Stimulated activated CD8-positive, alpha-beta memory T cell treated with anti-CD3 and anti-CD28 coated beads, Interleukin-4, amount 100 ng/mL, for 24 hours (primary cell): Measurements from ENCODE around the gene BRIP1.

ENCODE experiments used
- DNase-seq: peaks from one replicate; pipeline ENCODE4 v3.0.0-alpha.2; 2020; ENCODE audit warnings: low read depth

Gene BRIP1

DNA sequence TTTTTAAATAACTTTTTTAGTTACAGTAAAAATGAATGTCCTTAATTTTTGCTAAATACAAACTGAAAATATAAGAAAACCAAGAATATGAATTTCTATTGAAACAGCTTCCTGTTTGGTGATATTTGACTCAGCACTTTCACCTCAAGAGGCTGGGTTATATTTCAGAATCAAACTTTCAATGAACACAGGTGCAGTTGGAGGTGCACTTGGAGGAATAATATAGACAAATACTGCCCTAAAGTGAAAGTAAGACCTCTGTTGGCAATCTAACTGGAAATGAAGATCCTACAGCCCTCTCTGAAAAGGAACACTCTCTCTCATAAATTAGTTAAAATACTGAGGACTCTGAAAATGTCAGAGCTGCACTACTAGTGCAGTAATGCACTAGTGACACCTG lies 106.2 kb downstream of the BRIP1 start:
- DNase-seq = no peak

DNA sequence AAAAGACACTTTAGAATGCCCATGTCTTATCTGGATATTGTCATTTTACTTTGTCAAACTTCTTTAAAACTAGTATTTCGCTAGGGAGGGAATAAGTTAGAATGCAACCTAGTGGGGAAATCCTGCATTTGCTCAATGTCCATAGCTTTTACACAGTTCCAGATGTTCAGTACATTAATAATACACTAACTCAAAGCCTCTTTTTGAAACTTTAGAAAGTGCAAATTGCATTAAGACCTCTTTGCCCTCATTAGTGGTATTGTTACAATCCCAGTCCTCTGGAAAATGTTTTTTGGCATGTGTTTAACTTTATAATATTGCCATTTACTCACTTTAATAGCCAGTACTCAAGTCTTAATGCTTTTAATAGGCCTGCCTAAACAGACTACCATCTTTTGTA lies 106.8 kb downstream of the BRIP1 start:
- DNase-seq = no peak

DNA sequence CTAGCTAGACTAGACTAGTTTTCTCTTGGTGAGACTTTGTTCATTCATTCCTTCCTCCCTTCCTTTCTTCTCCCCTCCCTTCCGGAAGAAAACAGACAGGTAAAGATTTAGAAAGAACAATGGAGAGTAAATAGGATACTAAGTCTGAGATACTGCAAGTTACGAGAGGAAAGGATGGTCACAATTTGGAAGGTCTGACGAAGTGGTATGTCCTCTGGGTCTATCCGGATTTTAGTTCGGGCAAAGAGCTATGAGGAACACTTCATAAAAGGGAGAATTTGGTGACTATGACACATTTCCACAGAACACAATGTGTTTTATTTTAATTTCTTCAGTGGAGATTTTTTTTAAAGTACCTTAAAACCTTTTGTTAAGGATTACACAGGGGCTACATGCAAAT lies 107.7 kb downstream of the BRIP1 start:
- DNase-seq = no peak

DNA sequence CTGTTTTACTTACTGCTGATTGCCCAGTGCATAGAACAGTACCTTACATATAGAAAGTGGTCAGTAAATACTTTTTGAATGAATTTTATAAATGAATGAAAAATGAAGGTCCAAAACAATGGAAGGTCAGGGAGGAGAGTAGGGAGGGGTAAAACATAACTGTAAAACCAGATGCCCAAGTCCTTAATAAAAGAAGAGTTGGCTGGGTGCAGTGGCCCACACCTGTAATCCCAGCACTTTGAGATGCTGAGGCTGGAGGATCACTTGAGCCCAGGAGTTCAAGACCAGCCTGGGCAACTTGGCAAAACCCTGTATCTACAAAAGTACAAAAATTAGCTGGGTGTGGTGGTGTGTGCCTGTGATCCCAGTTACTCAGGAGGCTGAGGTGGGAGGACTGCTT lies 108.2 kb downstream of the BRIP1 start:
- no peak for DNase-seq

DNA sequence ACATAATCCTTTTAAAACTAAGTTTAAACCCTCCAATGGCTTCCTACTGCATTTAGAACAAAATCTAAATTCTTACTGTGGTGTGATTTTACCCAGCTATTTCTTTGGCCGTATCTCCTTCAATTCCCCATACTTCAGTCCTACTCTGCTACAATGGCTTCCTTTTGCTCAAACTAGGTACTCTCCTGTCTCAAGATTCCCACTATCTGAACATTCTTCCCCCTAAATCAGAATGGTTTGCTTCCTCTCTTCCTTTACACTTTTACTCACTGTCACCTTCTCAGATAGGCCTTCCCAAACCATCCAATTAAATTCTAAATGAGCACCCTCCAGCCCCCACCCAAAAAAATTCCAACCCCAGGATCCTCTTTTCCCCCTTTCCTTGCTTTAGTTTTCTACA lies 109.2 kb downstream of the BRIP1 start:
- DNase-seq = no peak

DNA sequence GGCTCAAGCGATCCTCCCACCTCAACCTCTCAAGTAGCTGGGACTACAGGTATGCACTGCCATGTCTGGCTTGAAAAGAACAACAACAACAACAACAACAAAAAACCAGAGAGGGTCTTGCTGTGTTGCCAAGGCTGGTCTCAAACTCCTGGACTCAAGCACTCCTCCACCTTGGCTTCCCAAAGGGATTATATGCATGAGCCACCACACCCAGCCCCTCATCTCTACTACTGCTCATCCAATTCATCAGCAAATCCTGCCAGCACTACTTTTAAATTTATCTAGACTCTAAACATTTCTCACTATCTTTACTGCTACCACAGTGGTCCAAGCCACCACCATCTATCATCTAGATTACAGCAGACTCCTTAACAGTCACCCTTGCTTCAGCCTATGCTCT lies 109.6 kb downstream of the BRIP1 start:
- DNase-seq = no peak

DNA sequence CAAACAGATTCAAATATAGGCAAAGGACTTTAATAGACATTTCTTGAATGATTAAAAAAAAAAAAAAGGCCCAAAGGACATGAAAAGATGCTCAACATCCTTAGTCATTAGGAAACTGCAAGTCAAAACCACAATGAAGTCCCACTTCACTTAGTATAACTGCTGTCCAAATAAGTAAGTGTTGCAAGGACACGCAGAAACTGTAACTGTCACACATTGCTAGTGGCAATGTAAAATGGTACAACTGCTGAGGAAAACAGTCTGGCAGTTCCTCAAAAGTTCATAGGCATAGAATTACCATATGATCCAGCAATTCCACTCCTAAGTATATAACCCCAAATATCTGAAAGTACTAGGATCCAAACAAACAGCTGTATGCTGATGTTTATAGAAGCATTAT lies 112.7 kb downstream of the BRIP1 start:
- DNase-seq = no peak

DNA sequence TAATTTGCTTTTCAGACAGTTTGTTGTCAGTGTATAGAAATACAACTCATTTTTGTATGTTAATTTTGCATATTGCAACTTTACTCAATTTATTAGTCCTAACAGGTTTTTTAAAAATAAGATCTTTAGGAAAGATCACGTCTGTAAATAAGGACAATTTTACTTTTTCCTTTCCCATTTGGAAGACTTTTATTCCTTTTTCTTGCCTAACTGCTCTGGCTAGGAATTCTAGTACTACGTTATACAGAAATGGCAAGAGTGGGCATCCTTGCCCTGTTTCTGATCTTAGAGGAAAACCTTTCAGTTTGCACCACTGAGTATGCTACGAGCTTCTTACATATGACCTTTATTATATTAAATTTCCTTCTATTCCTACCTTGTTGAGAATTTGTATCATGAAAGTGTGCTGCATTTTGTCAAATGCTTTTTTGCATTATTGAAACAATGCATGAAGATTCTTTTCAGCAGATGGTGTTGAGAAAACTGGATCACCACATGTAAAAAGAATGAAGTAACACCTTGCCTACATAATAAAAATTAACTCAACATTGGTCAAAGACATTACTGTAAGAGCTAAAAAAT lies 113.4 kb downstream of the BRIP1 start:
- DNase-seq = no peak

DNA sequence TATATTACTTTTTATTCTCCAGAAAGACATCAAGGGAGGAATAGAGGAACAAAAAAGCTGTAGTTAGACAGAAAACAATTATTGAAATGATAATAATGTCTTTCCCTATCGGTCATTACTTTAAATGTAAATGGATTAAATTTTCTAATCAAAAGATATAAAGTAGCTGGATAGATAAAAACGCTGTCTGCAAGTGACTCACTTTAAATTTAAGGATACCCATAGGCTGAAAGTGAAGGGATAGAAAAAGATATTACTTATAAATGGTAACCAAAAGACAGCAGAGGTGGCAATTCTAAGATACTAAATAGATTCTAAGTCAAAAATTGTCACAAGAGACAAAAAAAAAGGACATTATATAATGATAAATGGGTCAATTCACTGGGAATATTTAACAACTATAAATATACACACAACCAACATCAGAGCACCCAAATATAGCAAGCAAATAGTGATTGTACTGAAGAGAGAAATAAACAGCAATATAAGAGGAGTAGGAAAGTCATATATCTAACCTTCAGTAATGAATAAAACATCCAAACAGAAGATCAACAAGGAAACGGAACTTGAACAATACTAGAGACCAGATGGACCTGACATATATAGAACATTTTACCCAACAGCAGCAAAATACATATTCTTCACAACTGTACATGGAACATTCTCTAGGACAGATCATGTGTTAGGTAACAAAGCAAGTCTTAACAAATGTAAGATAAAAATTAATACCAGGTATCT lies 116.9 kb downstream of the BRIP1 start:
- DNase-seq = no peak

DNA sequence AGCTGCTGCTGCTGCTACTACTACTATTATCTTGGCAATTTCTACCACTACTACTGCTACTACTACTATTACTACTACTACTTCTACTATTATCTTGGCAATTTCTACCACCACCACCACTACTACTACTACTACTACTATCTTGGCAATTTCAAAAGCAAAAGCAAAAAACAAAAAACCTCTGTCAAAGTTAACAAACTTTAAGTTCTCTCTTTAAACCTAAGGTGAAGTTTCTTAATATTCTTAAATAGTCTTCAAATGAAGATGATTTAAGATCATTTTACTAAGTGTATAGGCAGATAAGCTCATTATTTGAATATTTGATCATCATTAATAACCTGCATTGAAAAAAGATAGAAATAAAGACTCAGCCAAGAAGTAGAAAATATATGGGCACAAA lies 118.5 kb downstream of the BRIP1 start:
- DNase-seq = no peak

DNA sequence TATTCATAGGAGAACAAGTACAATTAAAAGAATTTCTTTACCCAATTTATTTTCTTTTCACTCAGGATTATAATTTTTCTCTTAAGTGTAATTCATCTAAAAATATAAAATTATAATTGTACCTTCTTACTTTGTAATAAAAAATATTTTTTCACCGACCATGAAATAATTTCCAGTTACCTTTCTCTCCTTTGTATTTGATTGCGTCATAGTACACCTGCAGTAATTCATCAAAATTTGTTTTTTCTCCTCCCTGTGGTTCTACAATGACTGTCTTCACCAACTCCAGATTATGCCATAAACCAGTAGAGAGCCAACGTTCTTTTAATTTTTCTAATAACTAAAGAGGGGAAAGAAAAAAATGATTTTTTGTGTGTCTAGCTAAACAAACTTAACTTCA lies 119.1 kb downstream of the BRIP1 start:
- no peak for DNase-seq

DNA sequence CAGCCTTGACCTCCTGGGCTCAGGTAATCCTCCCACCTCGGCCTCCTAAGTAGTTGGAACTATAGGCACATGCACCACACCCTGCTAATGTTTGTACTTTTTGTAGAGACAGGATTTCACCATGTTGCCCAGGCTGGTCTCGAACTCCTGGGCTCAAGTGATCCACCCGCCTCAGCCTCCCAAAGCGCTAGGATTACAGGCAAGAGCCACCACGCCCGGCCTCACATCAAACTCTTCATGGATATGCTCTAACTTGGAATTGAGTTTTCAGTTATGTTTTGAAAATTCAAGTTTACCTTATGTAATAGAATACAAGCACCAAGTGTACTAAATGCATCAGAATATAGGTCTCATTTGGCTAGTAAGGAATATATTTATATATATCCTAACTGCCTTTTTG lies 119.6 kb downstream of the BRIP1 start:
- no peak for DNase-seq

DNA sequence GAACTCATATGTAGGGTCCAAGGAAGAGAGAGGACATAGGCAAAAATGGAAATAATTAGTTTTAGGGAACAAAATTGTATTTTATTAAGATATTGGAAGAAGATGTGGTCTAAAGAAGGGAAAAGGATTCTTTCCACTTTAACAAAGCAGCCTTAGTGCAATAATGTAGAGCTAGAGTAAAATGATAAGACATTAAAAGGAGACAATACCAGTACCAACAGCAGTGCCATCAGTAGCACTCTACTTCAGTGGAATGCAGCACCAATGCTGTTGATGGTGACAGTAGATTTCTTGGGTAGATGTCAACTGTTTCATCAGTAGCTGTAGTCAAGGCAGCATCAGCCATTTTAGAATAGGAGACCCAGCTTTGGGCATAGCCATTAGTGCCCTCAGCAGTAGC lies 124.3 kb downstream of the BRIP1 start:
- no peak for DNase-seq

DNA sequence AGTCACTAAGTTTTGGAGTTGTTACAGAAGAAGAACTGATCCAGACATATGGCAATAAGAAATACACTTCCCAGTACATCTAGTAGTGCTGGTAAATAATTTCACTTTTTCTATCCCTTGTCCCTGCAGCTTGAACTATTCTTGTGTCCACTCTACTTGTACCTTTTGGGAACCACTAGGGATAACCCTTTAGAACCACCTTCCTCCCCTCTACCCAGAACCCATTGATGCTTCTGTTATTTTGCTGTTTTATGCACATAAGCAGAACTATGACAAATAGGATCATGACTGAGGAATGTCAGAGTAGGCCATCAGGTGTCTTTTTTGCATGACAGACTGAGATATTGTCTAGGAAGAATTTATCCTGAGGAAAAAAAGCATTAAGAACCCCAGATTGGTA lies 125.1 kb downstream of the BRIP1 start:
- no peak for DNase-seq

DNA sequence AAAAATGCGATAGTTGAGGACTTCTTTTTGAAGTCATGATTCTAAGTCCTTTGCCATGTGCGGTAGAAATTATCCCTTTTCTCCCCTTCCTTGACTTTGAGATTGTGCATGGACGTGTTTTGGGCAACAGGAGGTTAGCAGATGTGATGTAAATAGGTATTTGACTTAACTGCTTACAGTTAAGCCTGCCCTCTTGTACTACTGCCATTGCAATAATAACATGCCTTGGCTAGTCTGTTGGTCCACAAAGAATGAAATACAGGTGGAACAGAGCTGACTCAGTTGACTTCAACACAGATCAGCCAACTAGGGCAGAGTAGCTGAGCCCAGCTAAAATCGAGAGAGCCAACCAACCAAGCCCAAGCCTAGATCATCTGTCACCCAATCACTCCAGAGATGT lies 125.5 kb downstream of the BRIP1 start:
- DNase-seq = no peak

DNA sequence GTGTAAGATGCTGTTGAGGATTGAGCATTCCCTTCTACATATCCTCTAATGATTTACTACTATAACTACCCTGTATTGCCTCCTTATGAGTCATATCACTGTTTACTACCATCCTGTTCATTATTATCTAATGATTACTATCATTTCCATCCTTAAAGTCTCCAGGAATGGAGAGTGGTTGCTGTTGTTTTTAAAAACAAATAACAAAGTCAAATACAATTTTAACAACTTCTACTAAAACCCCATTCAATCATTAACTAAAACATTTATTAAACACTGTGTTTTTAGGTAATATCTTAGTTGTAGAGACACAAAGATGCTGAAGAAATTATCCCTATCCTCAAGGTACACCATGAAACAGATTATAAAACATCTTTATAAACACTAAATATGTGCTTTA lies 126.9 kb downstream of the BRIP1 start:
- no peak for DNase-seq

DNA sequence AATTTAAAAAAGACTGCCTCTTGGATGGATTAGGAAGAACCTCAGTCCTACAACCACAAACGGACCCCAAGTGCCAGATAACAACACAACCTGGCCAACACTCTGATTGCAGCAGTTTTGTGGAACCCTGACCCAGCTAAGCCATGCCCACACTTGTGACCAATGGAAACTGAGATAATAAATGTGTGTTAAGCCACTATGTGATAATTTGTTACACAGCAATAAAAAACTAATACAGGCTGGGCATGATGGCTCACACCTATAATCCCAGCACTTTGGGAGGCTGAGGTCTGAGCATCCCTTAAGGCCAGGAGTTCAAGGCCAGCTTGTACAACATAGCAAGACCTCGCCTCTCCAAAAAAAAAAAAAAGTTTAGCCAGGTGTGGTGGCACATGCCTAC lies 127.5 kb downstream of the BRIP1 start:
- DNase-seq = no peak

DNA sequence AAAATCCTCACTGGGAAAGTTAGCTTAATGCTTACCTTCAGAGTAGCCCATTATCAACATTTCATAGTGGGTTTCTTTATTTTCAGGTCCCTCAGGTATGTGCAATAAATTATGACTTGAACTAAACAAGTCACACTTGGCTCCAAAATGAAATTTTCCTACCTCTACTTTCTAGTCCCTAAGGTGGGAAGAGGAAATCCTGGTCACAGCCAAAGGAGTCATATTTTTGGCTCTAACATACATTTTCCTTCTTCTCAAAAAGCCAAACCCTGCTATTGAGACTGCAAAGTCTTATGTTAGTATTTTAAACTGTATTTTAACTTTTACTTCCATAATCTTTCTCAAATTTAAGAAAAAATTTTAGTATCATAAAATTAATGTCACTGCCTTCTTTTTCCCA lies 128.9 kb downstream of the BRIP1 start:
- DNase-seq = no peak

DNA sequence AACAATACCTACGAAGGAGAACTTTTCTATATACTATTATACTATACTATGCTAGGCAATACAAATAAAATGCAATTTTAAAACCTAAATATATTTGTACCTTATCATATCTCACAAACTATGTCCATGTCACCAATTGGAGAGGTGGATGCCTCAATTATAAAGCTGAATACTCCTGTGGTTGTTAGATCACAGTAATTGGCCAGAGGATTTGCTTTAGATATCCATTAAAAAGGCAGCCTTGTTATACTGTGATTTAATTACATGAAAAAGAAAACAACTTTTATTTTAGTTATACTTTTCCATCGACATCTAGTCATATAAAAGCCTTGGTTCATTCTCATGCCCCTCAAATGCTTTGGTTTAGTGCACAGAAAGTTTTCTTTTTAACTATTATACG lies 129.3 kb downstream of the BRIP1 start:
- DNase-seq = no peak

DNA sequence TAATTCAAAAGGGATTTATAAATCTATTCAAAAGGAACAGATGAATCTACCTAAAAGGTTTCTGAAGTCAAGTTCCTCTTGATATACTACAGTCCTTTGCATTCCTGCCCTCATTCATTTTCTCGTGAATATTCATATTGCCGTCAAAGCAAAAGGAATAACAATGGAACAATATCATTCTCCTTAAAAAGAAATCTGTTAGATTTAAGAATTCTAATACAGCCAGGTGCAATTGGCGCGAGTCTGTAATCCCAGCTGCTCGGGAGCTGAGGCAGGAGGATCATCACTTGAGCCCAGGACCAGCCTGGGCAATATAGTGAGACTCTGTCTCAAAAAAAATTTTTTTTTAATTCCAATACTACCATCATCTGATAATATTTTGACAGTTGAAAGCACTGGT lies 130.3 kb downstream of the BRIP1 start:
- no peak for DNase-seq

DNA sequence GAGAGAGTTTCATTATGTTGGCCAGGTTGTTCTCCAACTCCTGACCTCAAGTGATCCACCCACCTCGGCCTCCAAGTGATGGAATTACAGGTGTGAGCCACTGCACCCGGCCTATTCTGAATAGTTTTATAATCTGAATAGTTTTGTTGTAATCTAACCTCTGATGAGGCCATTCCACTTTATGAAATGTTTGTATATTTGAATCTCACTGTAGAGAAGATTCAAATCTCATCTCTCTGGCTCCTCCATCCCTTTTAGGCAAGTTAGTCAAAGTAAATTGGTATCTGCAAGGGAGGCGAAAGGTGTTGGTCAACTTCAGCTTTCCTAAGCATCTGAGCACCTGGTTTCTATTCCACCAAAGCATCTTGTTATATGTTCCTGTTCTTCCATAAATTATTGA lies 131.2 kb downstream of the BRIP1 start:
- DNase-seq = no peak

DNA sequence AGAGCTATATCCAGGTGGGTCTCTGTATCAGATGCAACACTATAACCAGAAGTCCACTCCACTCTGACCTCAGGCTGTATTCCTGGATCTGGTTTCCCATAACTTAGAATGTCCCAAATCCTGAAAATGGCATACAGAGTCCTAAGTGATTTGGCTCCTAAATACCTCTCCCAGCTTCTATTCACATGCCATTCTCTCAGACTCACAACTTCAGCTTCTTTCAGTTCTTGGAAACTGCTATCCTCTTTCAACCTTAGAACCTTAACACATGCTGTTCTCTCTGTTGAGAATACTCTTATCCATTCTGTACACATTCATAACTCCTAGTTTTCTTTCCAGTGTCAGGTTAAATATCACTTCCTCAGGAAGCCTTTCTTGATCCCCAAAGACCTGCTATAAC lies 132.0 kb downstream of the BRIP1 start:
- no peak for DNase-seq

DNA sequence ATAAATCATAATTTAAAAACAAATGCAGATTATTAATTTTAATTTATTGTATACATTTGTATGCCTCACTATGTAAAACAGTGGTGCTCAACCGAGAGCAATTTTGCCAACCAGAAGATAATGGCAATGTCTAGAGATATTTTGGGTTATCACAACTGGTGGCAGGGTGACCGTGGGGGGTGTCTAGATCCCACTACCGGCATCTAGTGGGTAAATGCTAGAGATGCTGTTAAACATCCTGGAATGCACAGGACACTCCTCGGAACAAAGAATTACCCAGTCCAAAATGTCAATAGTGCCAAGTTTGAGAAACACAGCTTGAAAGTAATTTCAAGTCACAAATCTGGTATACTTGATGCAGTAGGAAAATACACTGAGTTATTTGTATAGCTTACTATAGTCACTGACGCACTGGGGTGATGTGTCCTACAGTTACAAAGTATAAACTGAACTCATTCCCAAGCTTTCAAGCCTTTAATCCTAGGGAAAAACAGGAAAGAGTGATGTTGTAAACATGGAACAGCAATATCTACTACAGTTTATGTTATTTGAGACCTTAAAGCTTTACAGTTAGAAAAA lies 133.5 kb downstream of the BRIP1 start:
- no peak for DNase-seq

DNA sequence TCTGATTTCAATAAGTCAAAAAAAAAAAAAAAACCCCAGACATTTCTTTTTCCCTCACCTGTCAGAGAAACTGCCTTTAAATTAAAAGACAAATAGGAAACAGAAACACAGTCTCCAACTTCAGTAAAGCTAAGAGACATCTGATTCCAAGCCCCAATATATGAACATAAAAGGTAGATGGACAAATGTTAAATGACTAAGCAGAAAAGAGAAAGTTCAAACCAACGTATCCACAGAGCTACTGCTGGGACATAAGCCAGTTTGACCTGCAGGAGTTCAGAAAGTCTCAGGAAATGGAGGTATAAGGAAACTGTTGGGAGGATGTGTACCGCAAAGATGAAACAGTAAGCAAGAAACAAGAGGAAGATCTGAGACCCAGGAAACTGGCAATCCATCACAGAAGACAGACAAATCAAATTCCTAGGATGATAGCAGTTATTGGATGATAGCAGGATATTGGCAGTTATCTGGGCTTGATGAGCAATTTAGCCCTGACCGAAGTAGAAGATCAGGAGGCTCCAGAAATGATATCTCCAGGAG lies 135.0 kb downstream of the BRIP1 start:
- DNase-seq = no peak
